HG03159 (cell line): Measurements from ENCODE around the gene ANKMY1.

Source experiments
- ATAC-seq: cut with Tn5 transposase; IDR thresholded peaks from one replicate; pipeline ENCODE4 v1.9.1; 2021; ENCODE audit warnings: mild to moderate bottlenecking, moderate library complexity; ENCODE audit not compliant: unreplicated experiment

Gene ANKMY1

GRCh38 chr2:240480834-240481623 is 76.8 kb downstream of the ANKMY1 start:
- ATAC-seq, result no peak

- no peak for ATAC-seq
These were observed 78.7 kb downstream of the ANKMY1 start for GRCh38 chr2:240479111-240479501.

- no peak for ATAC-seq
These were observed 79.3 kb downstream of the ANKMY1 start for GRCh38 chr2:240478346-240479110.

- no peak for ATAC-seq
These were observed 79.9 kb downstream of the ANKMY1 start for GRCh38 chr2:240477916-240478315.

GRCh38 chr2:240473211-240473610 is 84.6 kb downstream of the ANKMY1 start:
- no peak for ATAC-seq

GRCh38 chr2:240472078-240472790 is 85.6 kb downstream of the ANKMY1 start:
- ATAC-seq, result no peak

GRCh38 chr2:240469740-240470139 is 88.0 kb downstream of the ANKMY1 start:
- ATAC-seq, result no peak

- ATAC-seq, result no peak
These were observed 88.5 kb downstream of the ANKMY1 start for GRCh38 chr2:240469239-240469636.

- no peak for ATAC-seq
These were observed 89.2 kb downstream of the ANKMY1 start for GRCh38 chr2:240468303-240469238.

- no peak for ATAC-seq
These were observed 90.0 kb downstream of the ANKMY1 start for GRCh38 chr2:240467659-240468302.

GRCh38 chr2:240467149-240467642 is 90.6 kb downstream of the ANKMY1 start:
- ATAC-seq, result no peak

GRCh38 chr2:240466579-240467148 is 91.1 kb downstream of the ANKMY1 start:
- no peak for ATAC-seq

- ATAC-seq, result no peak
These were observed 91.8 kb downstream of the ANKMY1 start for GRCh38 chr2:240465765-240466578.

GRCh38 chr2:240465268-240465764 is 92.5 kb downstream of the ANKMY1 start:
- ATAC-seq, result no peak

GRCh38 chr2:240464514-240465241 is 93.1 kb downstream of the ANKMY1 start:
- no peak for ATAC-seq

- no peak for ATAC-seq
These were observed 93.8 kb downstream of the ANKMY1 start for GRCh38 chr2:240463866-240464481.

- ATAC-seq, result no peak
These were observed 94.4 kb downstream of the ANKMY1 start for GRCh38 chr2:240463274-240463865.
